IMR-90 (cell line): Measurements from ENCODE around the gene APMAP.

Experiments
- BHLHE40 ChIP-seq: fragments of 150-350 bp; IDR thresholded peaks from 2 replicates; pipeline ENCODE4 v1.6.1; 2016; ENCODE audit warnings: mild to moderate bottlenecking, low read depth, low read length
- MXI1 ChIP-seq: IDR thresholded peaks from 2 replicates; pipeline ENCODE4 v1.6.1; 2012; ENCODE audit warnings: low read depth, mild to moderate bottlenecking, low read length, moderate library complexity, borderline replicate concordance
- POLR2A ChIP-seq: IDR thresholded peaks from 2 replicates; pipeline ENCODE4 v1.6.1; 2012; ENCODE audit warnings: mild to moderate bottlenecking, low read depth, low read length
- TF ChIP-seq, protein P1 (sequence below): fragments of 150-350 bp; IDR thresholded peaks from 2 replicates; pipeline ENCODE4 v1.6.1; 2017; ENCODE audit warnings: mild to moderate bottlenecking, antibody characterized with exemption, low read length, low read depth

DNA sequence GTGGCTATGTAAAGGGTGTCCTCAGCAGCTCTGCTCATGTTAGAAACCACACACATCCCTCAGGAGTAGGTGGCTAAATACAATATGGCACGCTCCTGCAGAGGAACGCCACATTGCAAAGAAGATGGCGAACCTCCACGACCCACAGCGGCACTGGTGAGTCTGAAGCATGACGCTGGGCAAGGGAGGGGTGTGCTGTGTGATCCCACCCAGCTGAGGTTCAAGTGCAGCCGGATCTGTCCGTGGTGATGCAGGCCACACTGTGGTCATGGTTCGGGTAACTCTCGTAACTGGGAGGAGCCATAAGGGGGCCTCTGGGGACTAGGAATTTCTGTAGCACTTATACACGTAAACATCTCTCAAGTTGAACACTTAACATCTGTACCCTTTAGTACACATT, 23.4 kb upstream of the APMAP start:
- TF ChIP-seq MXI1 (no peak), POLR2A (no peak), BHLHE40 (no peak)
- TF ChIP-seq, protein P1, sequence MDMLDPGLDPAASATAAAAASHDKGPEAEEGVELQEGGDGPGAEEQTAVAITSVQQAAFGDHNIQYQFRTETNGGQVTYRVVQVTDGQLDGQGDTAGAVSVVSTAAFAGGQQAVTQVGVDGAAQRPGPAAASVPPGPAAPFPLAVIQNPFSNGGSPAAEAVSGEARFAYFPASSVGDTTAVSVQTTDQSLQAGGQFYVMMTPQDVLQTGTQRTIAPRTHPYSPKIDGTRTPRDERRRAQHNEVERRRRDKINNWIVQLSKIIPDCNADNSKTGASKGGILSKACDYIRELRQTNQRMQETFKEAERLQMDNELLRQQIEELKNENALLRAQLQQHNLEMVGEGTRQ = no peak
